PC-9 (cell line): Measurements from ENCODE around the gene ZNF608. TPM values are rescaled to one million over a fixed set of nuclear protein-coding genes. Genes with fewer than 3 reads are reported as not detected.

ENCODE experiments used
- BruUV-seq: library from RNA; stranded (reverse); fragments of 400-500 nt; replicated peaks from 2 replicates; lab custom pipeline; 2021; lab: Mats Ljungman, UMichigan
- CTCF ChIA-PET: fragments of 300-600 bp; sonication (Branson Sonifier 250); formaldehyde crosslinking; loops from one replicate; lab custom pipeline; 2022; ENCODE audit warnings: antibody characterized with exemption; lab: Charles Lee
- POLR2A ChIA-PET: fragments of 300-600 bp; sonication (Branson Sonifier 250); formaldehyde crosslinking; loops from one replicate; lab custom pipeline; 2022; ENCODE audit warnings: antibody characterized with exemption; ENCODE audit not compliant: unreplicated experiment; lab: Charles Lee
- DNase-seq, 2 experiments: peaks; one replicate each; pipeline versions ENCODE4 v3.0.0 to v3.0.0-alpha.2; 2015 to 2022; ENCODE audit warnings: mixed read lengths in 1 of 2
- H2AFZ ChIP-seq: fragments of 200-600 bp; sonication (generic); 2 replicates; pipeline ENCODE4 v1.8.1; 2017; ENCODE audit warnings: antibody characterized with exemption
- H3F3A ChIP-seq: fragments of 200-600 bp; sonication (generic); 2 replicates; pipeline ENCODE4 v1.8.1; 2017; ENCODE audit warnings: antibody characterized with exemption, mild to moderate bottlenecking, low read depth; ENCODE audit not compliant: insufficient read depth
- H3K27ac ChIP-seq: fragments of 200-600 bp; sonication (generic); 2 replicates; pipeline ENCODE4 v1.6.1; 2016; ENCODE audit warnings: mixed run types
- H3K27me3 ChIP-seq: fragments of 200-600 bp; sonication (generic); 2 replicates; pipeline ENCODE4 v1.6.1; 2016; ENCODE audit warnings: low read depth, mixed run types; ENCODE audit not compliant: insufficient read depth
- H3K36me3 ChIP-seq: fragments of 200-600 bp; sonication (generic); 2 replicates; pipeline ENCODE4 v1.6.1; 2016; ENCODE audit warnings: low read depth, mixed run types
- H3K4me1 ChIP-seq: fragments of 200-600 bp; sonication (generic); replicated peaks from 2 replicates; pipeline ENCODE4 v1.6.1; 2016; ENCODE audit warnings: mixed run types; ENCODE audit not compliant: insufficient read depth
- H3K4me2 ChIP-seq: fragments of 200-600 bp; sonication (generic); 2 replicates; pipeline ENCODE4 v1.6.1; 2017; ENCODE audit warnings: mixed run types
- H3K4me3 ChIP-seq: fragments of 200-600 bp; sonication (generic); 2 replicates; pipeline ENCODE4 v1.6.1; 2016; ENCODE audit warnings: mixed run types
- H3K79me2 ChIP-seq: fragments of 200-600 bp; sonication (generic); 2 replicates; pipeline ENCODE4 v1.6.1; 2017; ENCODE audit warnings: low read depth, mixed run types
- H3K9me2 ChIP-seq: fragments of 200-600 bp; sonication (generic); 2 replicates; pipeline ENCODE4 v1.8.1; 2017; ENCODE audit warnings: mild to moderate bottlenecking; ENCODE audit not compliant: insufficient read depth
- H3K9me3 ChIP-seq: fragments of 200-600 bp; sonication (generic); 2 replicates; pipeline ENCODE4 v1.8.1; 2016; ENCODE audit warnings: low read depth; ENCODE audit not compliant: insufficient read depth
- H4K20me1 ChIP-seq: fragments of 200-600 bp; sonication (generic); 2 replicates; pipeline ENCODE4 v1.8.1; 2017; ENCODE audit not compliant: insufficient read depth
- EZH2 ChIP-seq: fragments of 200-600 bp; sonication (generic); IDR thresholded peaks from 2 replicates; pipeline ENCODE4 v1.8.0; 2017; ENCODE audit warnings: antibody characterized with exemption, low read depth
- intact Hi-C: fragments of 100-400 bp; cut with micrococcal nuclease; formaldehyde crosslinking; loops from one replicate; pipeline ENCODE4 v1.10.0; 2022; ENCODE audit not compliant: unreplicated experiment
- total RNA-seq: library from RNA; stranded (reverse); gene quantifications from 2 replicates; pipeline ENCODE4 v1.2.3, GENCODE V29; 2021
- TF ChIP-seq, protein P1 (sequence below): fragments of 200-600 bp; sonication (generic); conservative IDR thresholded peaks from 2 replicates; pipeline ENCODE4 v1.6.1; 2017; ENCODE audit warnings: mixed run types, antibody characterized with exemption, mild to moderate bottlenecking, moderate library complexity

ZNF608 gene
- total RNA-seq, 1 experiment from 2014 or later = 5.5 TPM

GRCh38 chr5:124697933-124698591 is 48.4 kb downstream of the ZNF608 start:
- intact Hi-C loops = no loop called here

GRCh38 chr5:124697501-124697900 is 48.9 kb downstream of the ZNF608 start:
- Histone ChIP-seq H3K9me2 (no peaks in the 10 kb centered on the region), H3K9me3 (no peaks in the 10 kb centered on the region), H3F3A (no peaks in the 10 kb centered on the region), H3K4me3 (no peak overlapping the region), H3K36me3 (no peaks in the 10 kb centered on the region), H3K27ac (no peak overlapping the region), H2AFZ (no peak overlapping the region), H3K79me2 (no peaks in the 10 kb centered on the region), H3K4me1 (no peaks in the 10 kb centered on the region), H3K4me2 (no peak overlapping the region), H4K20me1 (no peaks in the 10 kb centered on the region), H3K27me3 (no peaks in the 10 kb centered on the region)
- CTCF ChIA-PET = no interaction called here
- POLR2A ChIA-PET = interaction anchor here (0.6 kb wide), 1 partner anchor 31 kb away, joined by 3 read pairs; no protein-coding TSS in a partner anchor
- intact Hi-C loops = no loop called here
- no peak for DNase-seq
- TF ChIP-seq, protein P1, sequence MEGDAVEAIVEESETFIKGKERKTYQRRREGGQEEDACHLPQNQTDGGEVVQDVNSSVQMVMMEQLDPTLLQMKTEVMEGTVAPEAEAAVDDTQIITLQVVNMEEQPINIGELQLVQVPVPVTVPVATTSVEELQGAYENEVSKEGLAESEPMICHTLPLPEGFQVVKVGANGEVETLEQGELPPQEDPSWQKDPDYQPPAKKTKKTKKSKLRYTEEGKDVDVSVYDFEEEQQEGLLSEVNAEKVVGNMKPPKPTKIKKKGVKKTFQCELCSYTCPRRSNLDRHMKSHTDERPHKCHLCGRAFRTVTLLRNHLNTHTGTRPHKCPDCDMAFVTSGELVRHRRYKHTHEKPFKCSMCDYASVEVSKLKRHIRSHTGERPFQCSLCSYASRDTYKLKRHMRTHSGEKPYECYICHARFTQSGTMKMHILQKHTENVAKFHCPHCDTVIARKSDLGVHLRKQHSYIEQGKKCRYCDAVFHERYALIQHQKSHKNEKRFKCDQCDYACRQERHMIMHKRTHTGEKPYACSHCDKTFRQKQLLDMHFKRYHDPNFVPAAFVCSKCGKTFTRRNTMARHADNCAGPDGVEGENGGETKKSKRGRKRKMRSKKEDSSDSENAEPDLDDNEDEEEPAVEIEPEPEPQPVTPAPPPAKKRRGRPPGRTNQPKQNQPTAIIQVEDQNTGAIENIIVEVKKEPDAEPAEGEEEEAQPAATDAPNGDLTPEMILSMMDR = no peak
- no peak for TF ChIP-seq EZH2
- BruUV-seq = no TSS peak

More at GRCh38 chr5:124697933-124698591, 48.4 kb downstream of the ZNF608 start:
- POLR2A ChIA-PET = interaction anchor here (0.6 kb wide), 1 partner anchor 31 kb away, joined by 3 read pairs; no protein-coding TSS in a partner anchor
- Histone ChIP-seq H3F3A (no peaks in the 10 kb centered on the region), H3K4me1 (no peaks in the 10 kb centered on the region), H3K36me3 (no peaks in the 10 kb centered on the region), H2AFZ (no peak overlapping the region), H3K27me3 (no peaks in the 10 kb centered on the region), H3K4me3 (no peak overlapping the region), H3K4me2 (no peak overlapping the region), H3K79me2 (no peaks in the 10 kb centered on the region), H4K20me1 (no peaks in the 10 kb centered on the region), H3K9me2 (no peaks in the 10 kb centered on the region), H3K27ac (no peak overlapping the region), H3K9me3 (no peaks in the 10 kb centered on the region)
- DNase-seq = no peak
- CTCF ChIA-PET = no interaction called here
- BruUV-seq = no TSS peak
- TF ChIP-seq, protein P1 = no peak
- TF ChIP-seq EZH2 = no peak

DNA sequence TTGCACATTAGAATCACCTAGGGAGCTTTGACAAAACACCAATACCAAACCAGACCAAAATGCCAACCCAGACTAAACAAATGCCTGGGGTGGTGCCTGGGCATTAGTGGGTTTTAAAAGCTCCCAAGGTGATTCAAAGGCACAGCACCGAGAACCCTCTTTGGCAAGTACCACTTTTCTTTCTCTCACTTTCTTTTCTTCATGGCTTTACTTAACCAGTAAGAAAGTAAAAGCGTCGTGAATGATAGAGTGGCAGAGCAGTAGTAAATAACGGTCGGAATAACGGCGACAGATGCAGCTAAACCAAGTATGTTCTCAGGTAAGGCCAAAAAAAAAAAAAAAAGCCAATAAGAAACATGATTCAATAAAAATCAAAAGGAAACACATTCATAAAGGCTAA is 49.5 kb downstream of the ZNF608 start:
- Histone ChIP-seq H3K36me3 (no peaks in the 10 kb centered on the region), H3F3A (no peaks in the 10 kb centered on the region), H3K4me3 (no peak overlapping the region), H3K27me3 (no peaks in the 10 kb centered on the region), H3K79me2 (no peaks in the 10 kb centered on the region), H3K9me3 (no peaks in the 10 kb centered on the region), H4K20me1 (no peaks in the 10 kb centered on the region), H3K4me1 (no peaks in the 10 kb centered on the region), H3K9me2 (no peaks in the 10 kb centered on the region), H3K4me2 (no peak overlapping the region), H3K27ac (no peak overlapping the region), H2AFZ (no peak overlapping the region)
- no TSS peak for BruUV-seq
- CTCF ChIA-PET = no interaction called here
- DNase-seq = no peak
- TF ChIP-seq, protein P1 = no peak
- no peak for TF ChIP-seq EZH2
- intact Hi-C loops = no loop called here
- POLR2A ChIA-PET = no interaction called here
